ENCODE results near the gene RBM33.

RBM33 gene

DNA sequence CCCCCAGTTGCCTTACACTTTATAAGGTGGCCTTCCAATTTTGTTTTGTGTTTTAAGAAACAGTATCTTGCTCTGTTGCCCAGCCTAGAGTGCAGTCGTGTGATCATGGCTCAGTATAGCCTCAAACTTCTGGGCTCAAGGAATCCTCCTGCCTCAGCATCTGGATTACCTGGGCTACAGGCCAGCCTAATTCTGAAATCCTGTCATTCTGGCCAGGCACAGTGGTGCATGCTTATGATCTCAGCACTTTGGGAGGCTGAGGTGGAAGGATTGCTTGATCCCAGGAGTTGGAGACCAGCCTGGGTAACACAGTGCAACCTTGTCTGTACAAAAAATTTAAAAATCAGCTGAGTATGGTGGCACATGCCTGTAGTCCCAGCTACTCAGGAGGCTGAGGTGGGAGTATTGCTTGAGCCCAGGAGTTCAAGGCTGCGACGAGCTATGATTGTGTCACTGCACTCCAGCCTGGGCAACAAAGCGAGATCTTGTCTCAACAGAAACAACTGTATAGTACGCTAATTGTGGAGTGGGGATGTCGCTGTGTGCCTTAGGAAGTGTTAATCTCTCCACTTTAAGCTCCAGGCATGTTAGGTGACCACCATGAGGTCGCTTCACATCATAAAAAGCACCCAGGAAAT, 24.7 kb upstream of the RBM33 start:
- Mint-ChIP-seq H3K4me1 (peaks cover 13% of the 10 kb centered on the region), H3K27ac (peak overlapping the region; percentile 66), H3K9me3 (peaks cover 34% of the 10 kb centered on the region), H3K36me3 (ENCODE audit: low read depth) (peaks cover 43% of the 10 kb centered on the region), H3K4me3 (peak overlapping the region; percentile 34), H3K27me3 (ENCODE audit: low read depth, poor library complexity) (peaks cover 15% of the 10 kb centered on the region)
- TF ChIP-seq, protein P1, sequence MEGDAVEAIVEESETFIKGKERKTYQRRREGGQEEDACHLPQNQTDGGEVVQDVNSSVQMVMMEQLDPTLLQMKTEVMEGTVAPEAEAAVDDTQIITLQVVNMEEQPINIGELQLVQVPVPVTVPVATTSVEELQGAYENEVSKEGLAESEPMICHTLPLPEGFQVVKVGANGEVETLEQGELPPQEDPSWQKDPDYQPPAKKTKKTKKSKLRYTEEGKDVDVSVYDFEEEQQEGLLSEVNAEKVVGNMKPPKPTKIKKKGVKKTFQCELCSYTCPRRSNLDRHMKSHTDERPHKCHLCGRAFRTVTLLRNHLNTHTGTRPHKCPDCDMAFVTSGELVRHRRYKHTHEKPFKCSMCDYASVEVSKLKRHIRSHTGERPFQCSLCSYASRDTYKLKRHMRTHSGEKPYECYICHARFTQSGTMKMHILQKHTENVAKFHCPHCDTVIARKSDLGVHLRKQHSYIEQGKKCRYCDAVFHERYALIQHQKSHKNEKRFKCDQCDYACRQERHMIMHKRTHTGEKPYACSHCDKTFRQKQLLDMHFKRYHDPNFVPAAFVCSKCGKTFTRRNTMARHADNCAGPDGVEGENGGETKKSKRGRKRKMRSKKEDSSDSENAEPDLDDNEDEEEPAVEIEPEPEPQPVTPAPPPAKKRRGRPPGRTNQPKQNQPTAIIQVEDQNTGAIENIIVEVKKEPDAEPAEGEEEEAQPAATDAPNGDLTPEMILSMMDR (IDR thresholded peaks at IDR 0.05): no peak
- no peak for DNase-seq

DNA sequence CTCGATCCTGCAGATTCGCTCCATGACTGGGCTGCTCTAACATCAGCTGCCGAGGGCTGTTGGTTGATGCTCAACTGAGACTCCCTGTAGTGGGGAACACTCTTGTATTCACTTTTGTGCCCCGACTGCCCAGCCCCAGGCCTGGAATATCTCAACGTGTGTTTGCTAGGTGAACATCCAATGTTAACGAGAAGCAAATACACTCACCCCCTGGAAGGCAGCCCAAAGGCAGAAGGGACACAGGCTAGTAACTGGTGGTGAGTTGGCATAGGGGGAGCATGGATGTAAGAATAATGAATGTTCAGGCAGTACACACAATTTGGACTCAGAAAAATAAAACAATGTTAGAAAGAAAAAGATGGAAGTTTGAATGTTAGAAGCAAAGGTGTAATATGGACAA, 24.0 kb upstream of the RBM33 start:
- H3K27ac Mint-ChIP-seq: no peak overlapping the region
- TF ChIP-seq, protein P1 (IDR thresholded peaks at IDR 0.05): no peak

DNA sequence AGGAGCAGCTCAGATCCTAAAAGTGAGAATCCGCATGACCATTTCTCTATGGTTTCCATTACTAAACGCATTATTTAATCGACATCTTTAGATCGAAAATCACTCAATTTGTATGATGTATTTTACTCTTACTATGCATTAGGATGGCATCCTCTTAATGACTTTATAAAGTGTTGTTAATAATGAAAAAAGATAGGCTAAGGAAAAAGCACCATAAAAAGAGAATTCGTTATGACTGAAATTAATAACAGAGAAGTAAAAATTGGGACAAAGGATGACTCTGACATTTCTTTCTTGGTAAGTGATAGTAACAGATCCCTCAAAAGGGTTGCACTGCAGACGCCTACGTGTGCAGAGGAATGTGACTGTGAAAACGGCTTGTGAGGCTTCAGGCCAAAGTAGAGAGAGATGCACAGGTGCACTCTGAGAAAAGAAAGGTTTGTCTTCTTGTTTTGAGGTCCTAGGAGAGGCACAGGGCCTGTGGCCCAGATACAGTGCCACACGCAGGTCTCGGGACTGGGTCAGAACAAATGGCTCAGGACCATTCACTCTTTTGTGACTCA, 23.0 kb upstream of the RBM33 start:
- TF ChIP-seq, protein P1 (IDR thresholded peaks at IDR 0.05): no peak
- H3K36me3 Mint-ChIP-seq (ENCODE audit: low read depth): peaks cover 26% of the 10 kb centered on the region
- no peak for DNase-seq
- peaks cover 13% of the 10 kb centered on the region for H3K4me1 Mint-ChIP-seq
- no peak overlapping the region for H3K27ac Mint-ChIP-seq
- peaks cover 18% of the 10 kb centered on the region for H3K9me3 Mint-ChIP-seq
- peaks cover 17% of the 10 kb centered on the region for H3K27me3 Mint-ChIP-seq (ENCODE audit: low read depth, poor library complexity)
- no peak overlapping the region for H3K4me3 Mint-ChIP-seq

More for the DNA sequence above, 24.0 kb upstream of the RBM33 start:
- DNase-seq: no peak
- H3K36me3 Mint-ChIP-seq (ENCODE audit: low read depth): peaks cover 36% of the 10 kb centered on the region
- H3K27me3 Mint-ChIP-seq (ENCODE audit: low read depth, poor library complexity): peaks cover 17% of the 10 kb centered on the region
- no peak overlapping the region for H3K4me3 Mint-ChIP-seq
- peaks cover 13% of the 10 kb centered on the region for H3K4me1 Mint-ChIP-seq
- H3K9me3 Mint-ChIP-seq: peaks cover 27% of the 10 kb centered on the region

DNA sequence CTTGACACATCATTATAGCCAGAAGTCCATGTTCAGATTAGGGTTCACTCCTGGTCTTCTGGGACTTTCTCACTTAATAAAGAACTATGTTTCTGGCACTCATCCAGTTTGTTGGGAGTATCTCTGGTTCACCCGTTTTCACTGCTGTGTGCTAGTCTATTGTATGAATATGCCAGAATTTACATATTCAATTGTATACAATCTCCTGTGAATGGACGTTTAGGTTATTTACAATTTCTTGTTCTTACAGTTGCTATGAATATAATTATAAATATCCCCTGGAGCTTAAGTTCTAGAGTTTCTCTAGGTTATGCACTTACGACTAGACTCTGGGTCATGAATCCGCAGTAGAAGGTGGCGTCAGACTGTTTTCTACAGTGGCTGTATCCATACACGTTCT, 20.0 kb upstream of the RBM33 start:
- peaks cover 26% of the 10 kb centered on the region for H3K9me3 Mint-ChIP-seq
- no peak overlapping the region for H3K4me3 Mint-ChIP-seq
- H3K36me3 Mint-ChIP-seq (ENCODE audit: low read depth): peaks cover 4% of the 10 kb centered on the region
- TF ChIP-seq, protein P1 (IDR thresholded peaks at IDR 0.05): no peak
- H3K27me3 Mint-ChIP-seq (ENCODE audit: low read depth, poor library complexity): peaks cover 11% of the 10 kb centered on the region
- H3K4me1 Mint-ChIP-seq: peaks cover 4% of the 10 kb centered on the region
- no peak overlapping the region for H3K27ac Mint-ChIP-seq
- no peak for DNase-seq

DNA sequence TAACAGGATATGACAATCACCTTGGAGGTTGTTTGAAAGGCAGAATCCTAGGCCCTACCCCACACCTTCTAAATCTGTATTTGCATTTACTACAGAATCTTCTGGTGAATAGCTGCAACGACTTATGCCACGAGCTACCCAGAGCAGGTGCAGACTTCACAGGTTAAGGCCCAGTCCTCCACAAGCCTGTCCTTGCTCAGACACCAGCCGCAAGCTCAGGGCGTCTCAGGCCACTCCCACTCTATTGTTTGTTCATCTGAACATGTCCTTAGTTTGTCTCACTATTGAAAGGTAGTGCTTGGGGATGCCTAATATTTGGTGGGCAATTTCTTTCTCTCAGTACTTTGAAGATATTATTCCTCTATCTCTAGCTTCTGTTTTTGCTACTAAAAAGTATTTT, 18.9 kb upstream of the RBM33 start:
- peaks cover 37% of the 10 kb centered on the region for H3K9me3 Mint-ChIP-seq
- peaks cover 9% of the 10 kb centered on the region for H3K27me3 Mint-ChIP-seq (ENCODE audit: low read depth, poor library complexity)
- peaks cover 4% of the 10 kb centered on the region for H3K36me3 Mint-ChIP-seq (ENCODE audit: low read depth)
- no peak overlapping the region for H3K4me3 Mint-ChIP-seq
- TF ChIP-seq, protein P1 (IDR thresholded peaks at IDR 0.05): no peak
- no peaks in the 10 kb centered on the region for H3K4me1 Mint-ChIP-seq
- no peak for DNase-seq
- H3K27ac Mint-ChIP-seq: no peak overlapping the region

DNA sequence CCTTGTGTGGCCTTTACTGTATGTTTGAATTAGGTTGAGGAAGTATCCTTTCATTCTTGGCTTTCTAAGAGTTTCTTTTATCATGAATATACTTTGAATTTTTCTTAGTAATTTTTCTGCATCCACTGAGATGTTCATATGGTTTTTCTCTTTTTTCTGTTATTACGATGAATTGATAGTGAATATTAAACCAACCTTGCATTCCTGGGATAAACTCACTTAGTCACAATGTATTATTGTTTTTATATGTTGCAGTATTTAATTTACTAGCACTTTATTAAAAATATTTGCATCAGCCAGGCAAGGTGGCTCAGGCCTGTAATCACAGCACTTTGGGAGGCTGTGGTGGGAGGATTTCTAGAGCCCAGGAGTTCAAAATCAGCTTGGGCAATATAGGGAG, 15.3 kb upstream of the RBM33 start:
- Mint-ChIP-seq H3K4me1 (no peaks in the 10 kb centered on the region), H3K9me3 (peaks cover 72% of the 10 kb centered on the region)

More for the DNA sequence above, 15.3 kb upstream of the RBM33 start:
- TF ChIP-seq, protein P1 (IDR thresholded peaks at IDR 0.05): no peak
- Mint-ChIP-seq H3K27ac (no peak overlapping the region), H3K4me3 (no peak overlapping the region), H3K27me3 (ENCODE audit: low read depth, poor library complexity) (peaks cover 7% of the 10 kb centered on the region), H3K36me3 (ENCODE audit: low read depth) (peaks cover 16% of the 10 kb centered on the region)
- no peak for DNase-seq

All from nephron progenitor cell (in vitro differentiated cells).